Stimulated activated CD8-positive, alpha-beta memory T cell treated with anti-CD3 and anti-CD28 coated beads, Interleukin-7, amount 100 ng/mL, for 1 hour (primary cell): Measurements from ENCODE around the gene CEP250.
"Not testable (repeated sequence)": the region's sequence is repeated elsewhere in the genome, so short reads cannot be mapped to it uniquely, and the experiment has no call there.

Experiments used
- DNase-seq, 2 donors: peaks; one replicate each; pipeline ENCODE4 v3.0.0-alpha.2; 2020; ENCODE audit warnings: low read depth in 2 of 2

Gene CEP250

GRCh38 chr20:35496481-35496880, 41.1 kb downstream of the CEP250 start:
- DNase-seq, result no peak

DNA sequence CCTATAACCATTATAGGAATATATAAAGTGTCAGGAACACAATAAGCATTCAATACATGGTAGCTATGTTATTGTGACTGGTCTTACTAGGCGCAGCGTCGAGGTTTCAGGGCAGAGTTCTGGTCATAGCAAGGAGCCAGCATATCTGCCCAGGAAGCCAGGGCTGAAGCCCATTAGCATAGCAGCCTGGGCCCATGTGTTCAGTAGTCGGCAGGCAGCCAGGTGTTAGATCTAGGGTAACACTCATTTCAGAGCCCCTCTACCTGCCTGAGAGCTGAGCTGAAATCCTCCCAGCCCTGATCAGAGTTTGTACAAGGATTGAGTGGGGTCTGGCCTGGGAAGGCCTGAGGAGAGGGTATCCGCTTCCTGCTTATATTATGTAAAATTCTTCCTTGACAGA, 41.9 kb downstream of the CEP250 start:
- no peak for DNase-seq

- DNase-seq, result no peak
Measured at GRCh38 chr20:35497780-35498189, 42.4 kb downstream of the CEP250 start.

DNA sequence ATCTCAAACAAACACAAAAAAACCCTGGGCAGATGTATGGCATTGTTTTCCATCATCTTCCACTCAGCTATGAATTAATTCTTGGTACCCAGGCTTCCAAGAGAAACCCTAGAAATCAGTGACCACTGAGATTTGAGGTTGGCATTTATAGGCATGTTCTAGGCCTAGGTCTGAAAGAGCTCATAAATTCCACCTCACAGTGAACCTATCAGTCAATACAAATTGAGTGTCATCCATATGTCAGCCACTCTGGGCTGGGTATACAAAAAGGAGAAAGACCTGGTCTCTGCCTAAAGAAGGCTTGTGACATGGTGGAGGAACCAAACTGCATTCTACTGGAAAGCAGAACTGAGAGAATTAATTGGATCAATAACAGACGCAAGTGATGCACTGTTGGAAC, 43.9 kb downstream of the CEP250 start:
- DNase-seq, result no peak

GRCh38 chr20:35502352-35502751, 47.0 kb downstream of the CEP250 start:
- DNase-seq, result no peak

DNA sequence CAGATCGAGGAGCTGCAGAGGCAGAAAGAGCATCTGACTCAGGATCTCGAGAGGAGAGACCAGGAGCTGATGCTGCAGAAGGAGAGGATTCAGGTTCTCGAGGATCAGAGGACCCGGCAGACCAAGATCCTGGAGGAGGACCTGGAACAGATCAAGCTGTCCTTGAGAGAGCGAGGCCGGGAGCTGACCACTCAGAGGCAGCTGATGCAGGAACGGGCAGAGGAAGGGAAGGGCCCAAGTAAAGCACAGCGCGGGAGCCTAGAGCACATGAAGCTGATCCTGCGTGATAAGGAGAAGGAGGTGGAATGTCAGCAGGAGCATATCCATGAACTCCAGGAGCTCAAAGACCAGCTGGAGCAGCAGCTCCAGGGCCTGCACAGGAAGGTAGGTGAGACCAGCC, 47.9 kb downstream of the CEP250 start:
- DNase-seq, result no peak

- DNase-seq, result no peak
Measured at GRCh38 chr20:35503841-35504561, 48.6 kb downstream of the CEP250 start.

- no peak for DNase-seq
Measured at GRCh38 chr20:35504751-35505150, 49.4 kb downstream of the CEP250 start.

- no peak for DNase-seq
Measured at GRCh38 chr20:35506179-35506578, 50.8 kb downstream of the CEP250 start.

DNA sequence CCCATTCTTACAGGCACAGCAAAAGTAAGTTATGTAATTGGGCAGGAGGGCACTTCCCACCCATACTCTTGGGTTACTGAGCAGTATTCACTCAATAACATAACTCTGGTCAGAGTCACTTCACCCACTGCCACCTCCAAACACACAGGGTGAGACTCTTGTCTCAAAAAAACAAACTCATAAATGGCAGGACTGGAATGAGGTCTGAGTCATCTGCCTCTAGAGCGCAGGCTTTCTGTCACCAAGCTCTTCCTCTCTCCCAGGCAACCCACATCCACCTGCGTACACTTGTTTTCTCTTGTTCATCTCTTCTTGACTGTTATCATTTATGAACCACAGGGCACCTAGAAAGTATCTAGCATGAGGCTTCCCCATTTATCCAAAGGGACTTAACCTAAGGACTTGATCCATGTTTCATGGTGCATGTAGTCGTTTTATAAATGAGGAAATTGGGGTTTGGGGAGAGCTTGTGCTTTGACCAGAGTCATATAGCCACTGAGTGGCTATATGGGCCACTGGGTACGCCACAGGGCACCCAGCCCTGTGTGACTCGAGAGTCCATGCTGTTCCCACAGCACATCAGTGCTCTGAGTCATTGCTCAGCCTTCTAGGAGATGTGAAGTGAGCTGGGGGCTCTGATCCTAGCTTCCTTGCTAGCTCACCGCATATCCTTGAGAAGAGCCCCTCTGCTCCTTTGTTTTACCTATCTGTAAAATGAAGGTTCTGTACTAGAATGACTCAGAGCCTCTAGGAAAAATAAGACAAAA, 51.7 kb downstream of the CEP250 start:
- DNase-seq, result no peak

- DNase-seq, result no peak
Measured at GRCh38 chr20:35508493-35509218, 53.3 kb downstream of the CEP250 start.

DNA sequence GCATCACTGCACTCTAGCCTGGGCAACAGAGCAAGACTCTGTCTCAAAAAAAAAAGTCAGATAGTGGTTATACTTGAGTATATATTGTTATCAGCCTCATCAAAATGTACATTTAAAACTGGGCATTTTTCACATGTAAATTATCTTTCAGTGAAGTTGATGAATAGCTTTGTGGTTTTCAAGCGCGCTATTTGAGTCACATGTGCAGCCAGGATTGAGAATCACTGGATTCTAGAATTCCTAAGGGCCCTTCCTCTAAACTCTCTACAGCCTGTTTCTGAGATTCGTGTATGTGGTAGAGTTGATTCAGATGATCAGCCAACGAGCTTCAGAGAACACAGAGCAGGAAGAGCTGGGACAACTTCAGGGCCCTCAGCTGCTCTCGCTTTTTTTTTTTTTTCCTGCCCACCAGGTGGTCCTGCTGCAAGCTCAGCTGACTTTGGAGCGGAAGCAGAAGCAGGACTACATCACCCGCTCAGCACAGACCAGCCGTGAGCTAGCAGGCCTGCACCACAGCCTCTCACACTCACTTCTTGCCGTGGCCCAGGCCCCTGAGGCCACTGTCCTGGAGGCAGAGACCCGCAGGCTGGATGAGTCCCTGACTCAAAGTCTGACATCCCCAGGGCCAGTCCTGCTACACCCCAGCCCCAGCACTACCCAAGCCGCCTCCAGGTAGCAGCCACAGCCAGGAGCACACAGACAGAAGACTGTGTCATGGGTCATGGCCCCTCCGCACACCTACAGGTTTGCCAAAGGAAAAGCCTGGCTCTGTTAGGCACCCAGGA, 55.7 kb downstream of the CEP250 start:
- DNase-seq, result no peak

DNA sequence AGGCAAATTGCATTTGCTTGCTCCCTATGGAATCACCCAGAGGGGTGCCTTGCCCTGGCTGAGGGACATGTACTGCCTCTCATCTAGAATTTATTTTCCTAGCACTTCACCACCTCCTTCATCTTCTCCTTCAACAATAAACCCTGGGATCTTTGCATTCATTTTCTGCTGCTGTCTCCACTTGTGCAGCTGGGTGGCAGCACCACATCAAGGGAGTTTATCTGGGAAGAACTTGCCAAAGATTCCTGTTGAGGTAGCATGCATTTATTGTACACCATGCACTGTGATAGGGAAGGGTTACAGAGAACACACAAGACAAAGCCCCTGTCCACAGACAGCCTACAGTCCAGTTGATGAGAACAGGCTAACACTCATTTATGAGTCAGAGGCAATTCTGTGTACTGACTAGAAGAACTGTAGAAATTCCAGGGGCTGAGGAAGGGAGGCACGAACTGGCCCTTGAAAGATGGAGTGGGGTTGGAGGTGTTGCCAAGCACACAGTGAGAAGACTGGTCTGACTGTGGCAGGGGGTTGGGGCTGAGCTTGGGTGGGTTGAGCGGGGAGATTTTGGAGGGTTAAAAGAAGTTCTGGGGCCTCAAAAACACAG, 56.5 kb downstream of the CEP250 start:
- no peak for DNase-seq

- DNase-seq, result no peak
Measured at GRCh38 chr20:35514371-35514932, 59.1 kb downstream of the CEP250 start.

- DNase-seq, result no peak
Measured at GRCh38 chr20:35515341-35515740, 59.9 kb downstream of the CEP250 start.

DNA sequence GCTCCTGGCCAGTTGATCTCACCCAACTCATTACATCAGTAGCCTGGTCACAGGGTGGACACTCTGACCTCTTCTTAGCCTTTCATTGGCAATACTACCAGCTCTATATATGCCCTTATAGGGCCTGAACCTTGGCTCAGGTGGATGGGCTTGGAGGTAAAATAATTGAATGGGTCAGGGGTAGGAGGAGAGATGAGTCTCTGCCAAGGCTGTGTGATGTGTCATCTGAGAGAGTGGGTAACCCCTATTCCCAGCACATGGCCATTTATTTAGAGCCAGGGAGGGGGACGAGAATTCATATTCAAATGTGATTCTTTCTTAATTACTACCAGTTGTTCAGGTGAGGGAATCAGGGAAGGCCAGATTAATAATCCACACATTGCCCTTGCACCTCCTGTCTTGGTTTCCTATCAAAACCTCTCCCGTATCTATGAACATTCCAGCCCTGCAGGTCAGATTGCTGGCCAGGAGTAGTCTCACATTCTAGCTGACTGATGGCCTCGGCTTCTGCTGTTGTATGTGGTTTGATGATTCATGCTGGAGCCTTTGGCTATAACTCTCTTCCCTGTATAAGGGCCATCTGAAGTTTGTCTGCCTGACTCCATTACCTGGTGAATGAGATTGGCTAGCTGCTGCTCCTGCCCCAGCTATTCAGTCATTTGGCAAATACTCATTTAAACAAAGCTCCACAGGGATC, 60.7 kb downstream of the CEP250 start:
- no peak for DNase-seq

- no peak for DNase-seq
Measured at GRCh38 chr20:35517125-35517524, 61.7 kb downstream of the CEP250 start.

DNA sequence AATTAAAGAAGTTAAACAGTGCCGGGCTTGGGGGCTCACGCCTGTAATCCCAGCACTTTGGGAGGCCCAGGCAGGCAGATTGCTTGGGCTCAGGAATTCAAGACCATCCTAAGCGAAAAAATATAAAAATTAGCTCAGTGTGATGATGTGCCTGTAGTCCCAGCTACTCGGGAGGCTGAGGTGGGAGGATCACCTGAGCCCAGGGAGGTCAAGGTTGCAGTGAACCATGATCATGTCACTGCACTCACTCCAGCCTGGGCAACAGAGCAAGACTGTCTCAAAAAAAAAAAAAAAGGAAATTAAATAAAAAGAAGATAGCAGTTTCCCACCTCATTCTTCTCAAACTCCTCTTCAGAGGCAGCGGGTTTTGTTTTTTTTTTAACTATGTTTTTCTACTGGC, 62.4 kb downstream of the CEP250 start:
- not testable (repeated sequence) for DNase-seq

DNA sequence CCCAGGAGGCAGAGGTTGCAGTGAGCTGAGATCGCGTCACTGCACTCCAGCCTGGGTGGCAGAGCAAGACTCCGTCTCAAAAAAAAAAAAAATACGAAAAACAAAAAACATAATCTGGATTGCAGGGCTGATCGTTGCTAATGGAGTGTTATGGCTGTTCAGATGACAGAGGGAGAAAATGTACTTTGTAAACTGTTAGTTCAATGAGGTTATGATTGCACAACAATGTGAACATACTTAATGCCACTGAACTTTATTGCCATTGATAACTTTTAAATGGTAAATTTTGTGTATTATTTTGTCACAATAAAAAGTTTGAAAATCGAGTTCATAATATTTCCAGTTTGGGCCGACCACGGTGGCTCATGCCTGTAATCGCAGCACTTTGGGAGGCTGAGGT, 63.6 kb downstream of the CEP250 start:
- no peak for DNase-seq

- no peak for DNase-seq
Measured at GRCh38 chr20:35523298-35523888, 68.0 kb downstream of the CEP250 start.
